CD14-positive monocyte (primary cell): ENCODE results near the gene BATF3. TPM values are rescaled to one million over a fixed set of nuclear protein-coding genes. Genes with fewer than 3 reads are reported as not detected.

Experiments
- DNase-seq, 3 donors: peaks; one replicate each; pipeline ENCODE4 v3.0.0-alpha.2; 2011 to 2022
- H2AFZ ChIP-seq: 2 replicates; pipeline ENCODE4 v1.6.0; 2012; ENCODE audit warnings: mild to moderate bottlenecking, low read depth, low read length, inconsistent platforms; ENCODE audit not compliant: insufficient read depth, poor library complexity, severe bottlenecking
- H3K27ac ChIP-seq, 2 donors: 1 replicate in 1 of 2; 2 replicates in 1 of 2; pipeline ENCODE4 v1.5.1; 2012 to 2013; ENCODE audit warnings: low read length in 2 of 2, control low read depth in 1 of 2, inconsistent platforms in 1 of 2, low read depth in 1 of 2, mild to moderate bottlenecking in 1 of 2
- H3K27me3 ChIP-seq, 2 donors: one replicate each; pipeline versions ENCODE4 v1.6.0 to v1.6.1; 2011 to 2013; ENCODE audit warnings: low read length in 2 of 2; ENCODE audit not compliant: control insufficient read depth in 2 of 2, insufficient read depth in 2 of 2
- H3K36me3 ChIP-seq, 2 donors: replicated peaks in 1 of 2; 1 replicate in 1 of 2; 2 replicates in 1 of 2; pipeline versions ENCODE4 v1.5.1 to v1.6.1; 2012 to 2013; ENCODE audit warnings: low read length in 2 of 2, control low read depth in 1 of 2, inconsistent platforms in 1 of 2, mild to moderate bottlenecking in 1 of 2; ENCODE audit not compliant: insufficient read depth in 2 of 2, control insufficient read depth in 1 of 2
- H3K4me1 ChIP-seq, 2 donors: 1 replicate in 1 of 2; 2 replicates in 1 of 2; pipeline versions ENCODE4 v1.5.1 to v1.6.1; 2012 to 2013; ENCODE audit warnings: low read length in 2 of 2, control low read depth in 1 of 2, inconsistent platforms in 1 of 2, mild to moderate bottlenecking in 1 of 2, moderate library complexity in 1 of 2; ENCODE audit not compliant: insufficient read depth in 2 of 2, control insufficient read depth in 1 of 2
- H3K4me2 ChIP-seq: replicated peaks from 2 replicates; pipeline ENCODE3; 2012; ENCODE audit warnings: low read length, moderate library complexity, mild to moderate bottlenecking; ENCODE audit not compliant: poor library complexity, severe bottlenecking; ENCODE audit errors: extremely low read depth
- H3K4me3 ChIP-seq, 3 experiments: fragments of 200-600 bp in 1 of 3; sonication (generic) in 1 of 3; replicated peaks in 1 of 3; 1 replicate in 2 of 3; 2 replicates in 1 of 3; pipeline ENCODE4 v1.5.1; 2011 to 2013; ENCODE audit warnings: low read length in 3 of 3, mild to moderate bottlenecking in 3 of 3, control low read depth in 2 of 3, low read depth in 2 of 3, inconsistent platforms in 1 of 3, moderate library complexity in 1 of 3
- H3K79me2 ChIP-seq: 2 replicates; pipeline ENCODE4 v1.6.0; 2012; ENCODE audit warnings: mild to moderate bottlenecking, control low read depth, inconsistent platforms, low read length, moderate library complexity; ENCODE audit not compliant: insufficient read depth
- H3K9ac ChIP-seq: 2 replicates; pipeline ENCODE4 v1.6.0; 2017; ENCODE audit warnings: low read length, mild to moderate bottlenecking; ENCODE audit not compliant: insufficient read depth, poor library complexity, severe bottlenecking
- H3K9me3 ChIP-seq, 2 donors: replicated peaks in 1 of 2; 1 replicate in 1 of 2; 2 replicates in 1 of 2; pipeline versions ENCODE4 v1.5.1 to v1.6.1; 2012 to 2013; ENCODE audit warnings: low read length in 2 of 2, control low read depth in 1 of 2; ENCODE audit not compliant: control insufficient read depth in 1 of 2, insufficient read depth in 1 of 2
- H4K20me1 ChIP-seq: 2 replicates; pipeline ENCODE4 v1.6.0; 2012; ENCODE audit warnings: mild to moderate bottlenecking, low read length, control low read depth, moderate library complexity; ENCODE audit not compliant: insufficient read depth
- H3K27ac Mint-ChIP-seq, 7 donors: one replicate each; pipeline ENCODE4 v1.8.0; 2020; ENCODE audit warnings: mild to moderate bottlenecking in 7 of 7, mixed read lengths in 7 of 7, moderate library complexity in 6 of 7, inconsistent platforms in 2 of 7
- H3K27me3 Mint-ChIP-seq, 3 donors: one replicate each; pipeline ENCODE4 v1.8.0; 2021 to 2022; ENCODE audit warnings: low read depth in 3 of 3, mild to moderate bottlenecking in 3 of 3, mixed read lengths in 3 of 3, moderate library complexity in 3 of 3, inconsistent platforms in 1 of 3
- H3K36me3 Mint-ChIP-seq, 2 donors: one replicate each; pipeline ENCODE4 v1.8.0; 2020; ENCODE audit warnings: mixed read lengths in 2 of 2, inconsistent platforms in 1 of 2, mild to moderate bottlenecking in 1 of 2
- H3K4me1 Mint-ChIP-seq: one replicate; pipeline ENCODE4 v1.8.0; 2020; ENCODE audit warnings: mild to moderate bottlenecking, mixed read lengths
- H3K4me3 Mint-ChIP-seq, 2 donors: one replicate each; pipeline ENCODE4 v1.8.0; 2020; ENCODE audit warnings: mild to moderate bottlenecking in 2 of 2, mixed read lengths in 2 of 2, moderate library complexity in 1 of 2
- H3K9me3 Mint-ChIP-seq, 7 donors: one replicate each; pipeline ENCODE4 v1.8.0; 2020 to 2022; ENCODE audit warnings: mixed read lengths in 7 of 7, mild to moderate bottlenecking in 6 of 7, moderate library complexity in 6 of 7, inconsistent platforms in 2 of 7
- CTCF ChIP-seq: fragments of 200-600 bp; IDR thresholded peaks from one replicate; pipeline ENCODE4 v1.8.0; 2022; ENCODE audit warnings: antibody characterized with exemption, mild to moderate bottlenecking
- WGBS: methylation state at CpG from one replicate; pipeline ENCODE4 v1.1.5; 2013; ENCODE audit warnings: missing lambda C conversion rate; ENCODE audit not compliant: insufficient coverage; 5-methylcytosine and 5-hydroxymethylcytosine counted together
- intact Hi-C, 2 donors: fragments of 100-400 bp; cut with micrococcal nuclease; formaldehyde crosslinking; loops; one replicate each; pipeline versions ENCODE4 v1.15.0 to v1.15.1; 2023
- polyA plus RNA-seq, 3 donors: library from polyadenylated mRNA; depleted of rRNA in 1 of 3; unstranded in 2 of 3; stranded (reverse) in 1 of 3; fragments of 300-500 nt in 2 of 3; fragments of >200 nt in 1 of 3; fragmentation: Illumina TruSeq in 2 of 3; gene quantifications; 1 replicate in 2 of 3; 2 replicates in 1 of 3; pipeline ENCODE4 v1.2.3, GENCODE V29; 2012 to 2021

BATF3 gene
- polyA plus RNA-seq, 3 donors: 9.3 to 34.7 (median 15.1) TPM

- Histone ChIP-seq H3K79me2 (no peaks in the 10 kb centered on the region), H3K36me3 (no peaks in the 10 kb centered on the region), H3K9ac (no peak overlapping the region), H2AFZ (no peak overlapping the region), H3K4me2 (no peak overlapping the region), H3K4me3 (peak overlapping the region in 1 of 3 experiments; percentile 35), H3K4me1 (peaks cover 56 to 58% of the 10 kb centered on the region in 2 donors), H3K27me3 (no peaks in the 10 kb centered on the region), H3K9me3 (no peaks in the 10 kb centered on the region), H4K20me1 (no peaks in the 10 kb centered on the region), H3K27ac (peak overlapping the region in 1 of 2 donors; percentile 50)
- Mint-ChIP-seq H3K4me1 (peaks cover 58% of the 10 kb centered on the region), H3K4me3 (peak overlapping the region in 1 of 2 donors; percentile 56), H3K27ac (peak overlapping the region in 6 of 7 donors; percentile 44 to 97 (median 76)), H3K36me3 (peaks cover 5 to 12% of the 10 kb centered on the region in 2 donors), H3K9me3 (no peaks in the 10 kb centered on the region), H3K27me3 (peaks cover 0 to 3% (median 0%) of the 10 kb centered on the region in 3 donors)
- DNase-seq: peak in 1 of 3 donors; percentile 31
- no CpG with 5 or more reads among the region's 2 CpGs for WGBS
- intact Hi-C loops: no loop called here
- TF ChIP-seq CTCF: no peak
Observed at GRCh38 chr1:212685429-212685828, 14.2 kb downstream of the BATF3 start.

GRCh38 chr1:212684521-212685090 is 15.0 kb downstream of the BATF3 start:
- no peaks in the 10 kb centered on the region for H3K79me2 ChIP-seq
- H3K4me3 ChIP-seq: no peak overlapping the region
- H3K4me1 Mint-ChIP-seq: peaks cover 62% of the 10 kb centered on the region

More at GRCh38 chr1:212684521-212685090, 15.0 kb downstream of the BATF3 start:
- H3K4me2 ChIP-seq: no peak overlapping the region
- 97% methylated on average over 9 of the region's 11 CpGs for WGBS
- peaks cover 0 to 3% (median 0%) of the 10 kb centered on the region in 3 donors for H3K27me3 Mint-ChIP-seq
- H3K9ac ChIP-seq: no peak overlapping the region
- TF ChIP-seq CTCF: no peak
- H3K9me3 Mint-ChIP-seq: no peaks in the 10 kb centered on the region
- H3K36me3 Mint-ChIP-seq: peaks cover 5 to 12% of the 10 kb centered on the region in 2 donors
- peak overlapping the region in 5 of 7 donors; percentile 36 to 99 (median 96) for H3K27ac Mint-ChIP-seq
- intact Hi-C loops: no loop called here
- H3K27me3 ChIP-seq: no peaks in the 10 kb centered on the region
- peaks cover 59% of the 10 kb centered on the region in 2 donors for H3K4me1 ChIP-seq
- peak overlapping the region in 1 of 2 donors; percentile 35 for H3K4me3 Mint-ChIP-seq
- no peaks in the 10 kb centered on the region for H4K20me1 ChIP-seq
- no peak overlapping the region for H3K27ac ChIP-seq
- no peaks in the 10 kb centered on the region for H3K36me3 ChIP-seq
- H3K9me3 ChIP-seq: no peaks in the 10 kb centered on the region
- no peak for DNase-seq
- H2AFZ ChIP-seq: no peak overlapping the region
